A549 treated with CpdA at 1 μM for 4 hours (cell line): ENCODE results near the gene ARMCX2. TPM values are rescaled to one million over a fixed set of nuclear protein-coding genes. Genes with fewer than 3 reads are reported as not detected.

ENCODE experiments used
- total RNA-seq: library from RNA; stranded (reverse); fragments of 200-300 nt; extraction: Qiagen RNA extraction; gene quantifications from 5 replicates; pipeline ENCODE4 v1.2.3, GENCODE V29; 2022; ENCODE audit warnings: low read depth

Gene ARMCX2
- 0.07 TPM in 1 of 5 replicates, not detected in the others for total RNA-seq

GRCh38 chrX:101659601-101660063, at the start of gene ARMCX2:
ARMCX2 (minus strand) TSS chrX:101659850; CDS start chrX:101657588, 2,262 bp downstream.

GRCh38 chrX:101617211-101618191, 42.1 kb downstream of the ARMCX2 start, which contains the start of gene ARMCX6:
ARMCX6 (minus strand) TSS chrX:101618000; CDS start chrX:101616620, 1,380 bp downstream.

Other genes starting within 250 kb of the ARMCX2 start
- 0.43 to 0.90 TPM (median 0.45 TPM) in 5 replicates for gene ARMCX4, start 174.4 kb downstream of the ARMCX2 start, total RNA-seq
- gene ARMCX1, start 109.3 kb downstream of the ARMCX2 start, total RNA-seq, result 0.16 to 0.34 TPM (median 0.29 TPM) in 5 replicates
- 42.0 to 46.9 TPM (median 46.6 TPM) in 5 replicates for gene ARMCX6, start 41.9 kb downstream of the ARMCX2 start, total RNA-seq
- gene ARMCX3, start 36.7 kb downstream of the ARMCX2 start, total RNA-seq, result 18.9 to 30.7 TPM (median 20.7 TPM) in 5 replicates